HG03066 (cell line): ENCODE measurements around the gene MAP4K4.

Source experiments
- ATAC-seq: cut with Tn5 transposase; IDR thresholded peaks from one replicate; pipeline ENCODE4 v1.9.1; 2021; ENCODE audit warnings: low read depth; ENCODE audit not compliant: unreplicated experiment

Gene MAP4K4

DNA sequence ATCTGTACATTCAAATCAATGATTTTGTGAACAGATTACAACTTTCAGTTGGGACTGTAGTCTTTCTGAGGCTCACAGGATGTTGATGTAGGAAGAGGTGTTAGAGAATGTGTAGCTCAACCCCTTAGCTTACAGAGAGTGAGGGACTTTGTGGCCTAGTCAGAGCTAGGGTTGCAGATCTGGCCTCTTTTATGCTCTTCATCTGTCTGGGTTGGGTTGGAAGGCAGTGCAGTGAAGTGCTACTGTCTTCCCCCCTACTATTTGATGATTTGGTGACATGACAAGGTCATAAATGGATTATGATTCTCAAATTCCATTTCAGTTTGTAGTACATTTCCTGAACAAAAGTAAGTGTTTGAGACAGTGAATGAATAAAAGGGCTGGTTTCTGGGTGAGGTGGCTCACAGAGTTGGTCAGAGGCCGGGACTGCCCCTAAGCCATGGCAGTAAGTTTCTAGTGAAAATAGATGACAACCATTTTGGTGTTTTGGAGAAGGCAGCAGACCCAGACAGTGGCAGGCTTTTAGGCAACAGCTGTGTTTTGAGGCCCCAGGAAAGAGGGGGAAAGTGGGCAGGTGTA, 21.6 kb downstream of the MAP4K4 start:
- no peak for ATAC-seq

DNA sequence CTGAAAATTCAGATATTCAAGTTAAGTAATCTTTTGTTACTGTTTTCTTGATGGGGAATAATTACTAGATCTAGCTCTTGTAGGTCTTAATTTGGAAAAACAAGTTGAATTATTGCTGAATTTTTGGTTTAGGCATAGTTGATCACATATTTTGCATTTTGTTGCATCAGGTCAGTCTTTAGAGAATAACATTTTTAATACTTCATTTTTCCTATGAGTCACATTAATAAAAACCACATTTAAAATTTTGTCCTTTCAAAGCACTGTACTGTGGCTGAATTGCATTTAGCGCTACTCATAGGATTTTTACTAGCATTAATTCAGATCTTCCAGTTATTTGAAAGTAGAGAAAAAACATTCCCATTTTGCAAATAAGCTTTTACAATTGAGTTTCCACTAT, 23.2 kb downstream of the MAP4K4 start:
- ATAC-seq = no peak

DNA sequence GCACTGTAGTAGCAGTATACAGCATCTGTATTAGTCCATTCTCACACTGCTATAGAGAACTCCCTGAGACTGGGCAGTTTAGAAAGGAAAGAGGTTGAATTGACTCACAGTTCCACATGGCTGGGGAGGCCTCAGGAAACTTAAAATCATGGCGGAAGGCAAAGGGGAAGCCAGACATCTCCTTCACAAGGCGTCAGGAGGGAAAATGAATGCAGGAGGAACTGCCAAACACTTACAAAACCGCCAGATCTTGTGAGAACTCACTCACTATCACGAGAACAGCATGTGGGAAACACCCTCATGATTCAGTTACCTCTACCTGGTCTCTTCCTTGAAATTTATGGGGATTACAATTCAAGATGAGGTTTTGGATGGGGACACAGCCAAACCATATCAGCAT, 25.4 kb downstream of the MAP4K4 start:
- no peak for ATAC-seq

DNA sequence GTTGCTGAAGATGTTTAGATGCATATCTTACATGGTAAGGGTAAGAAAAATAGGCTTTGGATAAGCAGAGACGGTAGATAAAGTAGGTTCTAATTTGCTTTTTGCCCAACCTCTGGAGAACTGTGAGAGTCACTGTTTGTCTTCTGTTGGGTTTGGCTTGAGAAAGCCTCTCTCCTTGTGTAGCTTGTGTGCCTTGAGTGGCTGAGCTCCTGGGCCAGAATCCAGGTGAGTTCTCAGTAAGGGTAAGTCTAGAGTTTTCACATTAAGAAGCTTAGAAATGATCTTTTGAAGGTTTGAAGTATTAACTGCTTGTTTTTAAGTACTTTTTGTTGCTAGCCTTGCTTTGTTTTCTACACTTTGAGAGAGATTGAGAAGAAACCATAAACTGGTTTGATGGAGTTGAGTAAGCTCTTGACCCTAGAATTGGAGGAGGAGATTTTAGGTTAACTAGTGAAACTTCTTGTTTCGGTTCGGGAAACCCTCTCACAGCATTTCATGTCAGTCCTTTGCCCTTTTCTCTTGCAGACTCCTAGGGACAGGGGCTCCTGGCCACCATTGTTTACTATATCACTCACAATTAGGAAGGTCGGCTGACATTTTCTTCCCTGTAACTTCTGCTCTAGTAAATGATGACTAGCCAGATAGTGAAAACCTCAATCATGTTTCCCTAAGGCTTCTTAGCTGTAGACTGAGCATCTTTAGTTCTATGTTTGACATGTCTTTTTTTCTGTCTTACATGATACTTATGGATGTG, 26.0 kb downstream of the MAP4K4 start:
- ATAC-seq = no peak

DNA sequence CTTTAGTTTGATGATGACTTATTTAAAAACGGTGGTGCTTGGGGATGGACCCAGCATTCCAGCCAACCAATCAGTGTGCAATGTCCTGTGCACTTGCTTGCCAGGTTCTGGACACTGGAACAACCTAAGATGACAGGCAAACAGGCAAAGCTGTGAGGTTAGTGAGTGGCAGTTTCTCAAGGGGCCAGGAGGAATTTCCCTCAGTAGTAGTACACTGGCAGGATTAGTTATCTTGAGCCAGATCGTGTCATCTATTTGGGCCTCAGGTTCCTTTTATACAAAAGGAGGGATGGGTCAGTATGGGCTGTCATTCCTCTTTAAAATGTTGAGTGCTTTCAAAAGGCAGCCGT, 26.6 kb downstream of the MAP4K4 start:
- ATAC-seq = no peak

DNA sequence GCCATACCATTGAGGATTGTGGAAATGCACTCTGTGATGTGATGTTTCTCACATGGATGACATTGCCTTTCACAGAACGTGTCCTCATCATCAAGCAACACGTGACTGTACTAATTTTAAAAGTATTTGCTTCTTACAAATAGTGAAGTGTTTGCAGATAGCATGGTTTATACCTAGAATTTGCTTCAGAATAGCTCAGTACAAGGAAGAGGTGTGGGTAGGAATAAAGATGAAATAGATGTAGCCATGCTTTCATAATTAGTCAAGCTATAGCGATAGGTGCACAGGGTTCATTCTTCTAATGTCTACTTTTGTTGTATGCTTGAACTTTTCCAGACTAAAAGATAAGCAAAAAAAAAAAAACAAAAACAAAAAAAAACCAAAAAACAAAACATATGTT, 27.5 kb downstream of the MAP4K4 start:
- ATAC-seq = no peak

DNA sequence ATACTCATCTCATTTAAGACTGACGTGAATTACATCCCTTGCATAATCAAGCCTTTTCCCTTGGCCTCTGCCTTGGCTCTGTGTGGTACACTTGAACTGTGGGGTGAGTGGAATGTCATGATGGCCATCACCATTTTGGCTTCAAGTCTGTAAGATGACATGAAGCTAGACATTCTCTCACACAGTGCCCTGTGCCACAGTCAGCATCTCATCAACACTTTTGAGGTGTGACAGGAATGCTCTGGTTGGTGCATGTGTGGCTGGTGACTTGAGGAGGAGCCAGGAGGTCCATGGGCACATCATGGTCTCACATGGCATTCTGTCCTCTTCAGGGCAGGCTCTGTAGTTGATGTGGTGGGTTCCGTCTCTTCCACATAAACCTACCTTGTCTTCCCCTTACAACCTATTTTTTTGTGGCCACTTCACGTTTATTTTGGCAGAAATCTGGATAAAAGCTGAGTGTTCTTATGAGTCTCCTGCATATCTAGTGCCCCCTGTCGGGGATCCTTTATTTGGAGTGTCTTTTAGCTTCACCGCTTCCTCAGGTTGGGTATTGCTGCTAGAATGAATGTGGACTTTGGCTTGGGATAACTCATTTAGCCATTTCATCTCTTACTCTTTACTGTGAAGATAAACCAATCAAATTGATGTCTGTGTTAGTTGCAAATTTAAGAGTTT, 28.1 kb downstream of the MAP4K4 start:
- ATAC-seq = no peak

DNA sequence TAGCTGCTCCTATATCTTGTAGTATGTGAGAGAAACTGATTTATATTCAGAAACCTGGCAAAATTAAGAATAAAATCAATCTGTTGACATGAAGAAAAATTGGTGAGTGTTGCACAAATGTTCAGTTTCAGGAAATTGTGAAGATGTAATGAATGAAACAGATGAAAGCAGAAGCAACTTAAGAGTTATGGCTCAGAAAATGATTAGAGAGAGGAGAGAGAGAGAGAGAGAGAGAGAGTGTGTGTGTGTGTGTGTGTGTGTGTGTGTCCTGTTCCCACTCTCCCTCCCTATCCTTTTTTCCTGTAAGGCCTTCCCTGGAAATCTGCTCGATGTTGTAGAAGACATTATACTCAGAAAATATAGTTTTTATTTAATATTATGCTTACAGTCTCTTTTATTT, 31.4 kb downstream of the MAP4K4 start:
- ATAC-seq = no peak

DNA sequence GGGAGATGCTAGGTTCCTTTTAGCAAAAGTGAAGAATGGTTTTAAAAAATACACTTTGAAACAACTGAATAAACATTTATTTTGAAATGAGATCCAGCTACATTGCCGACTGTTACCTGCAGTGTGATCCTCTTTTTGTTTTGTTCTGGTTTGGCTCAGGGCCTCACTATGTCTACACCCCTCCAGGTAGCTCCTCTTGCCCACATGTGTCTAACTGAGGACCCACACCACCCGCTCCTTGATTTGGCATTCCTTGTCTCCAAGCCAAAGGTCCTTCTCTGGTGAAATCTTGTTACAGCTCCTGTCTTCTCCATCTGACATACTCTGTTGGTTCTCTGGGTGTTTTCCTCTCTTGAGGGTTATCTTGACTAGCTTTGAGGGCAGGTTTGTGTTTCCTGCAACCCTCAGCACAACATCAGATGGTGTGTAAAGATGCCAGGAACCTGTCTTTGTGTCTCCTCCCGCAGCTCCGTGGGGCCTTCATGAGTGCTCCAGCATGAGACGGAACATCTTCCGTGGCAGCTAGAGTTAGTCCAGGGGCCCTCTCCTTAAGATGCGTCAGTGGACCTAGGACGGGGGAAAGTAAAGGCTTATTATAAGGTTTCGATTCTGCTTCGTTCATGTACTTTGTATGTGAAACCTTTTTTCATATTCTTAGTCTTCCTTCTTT, 32.1 kb downstream of the MAP4K4 start:
- ATAC-seq = no peak

DNA sequence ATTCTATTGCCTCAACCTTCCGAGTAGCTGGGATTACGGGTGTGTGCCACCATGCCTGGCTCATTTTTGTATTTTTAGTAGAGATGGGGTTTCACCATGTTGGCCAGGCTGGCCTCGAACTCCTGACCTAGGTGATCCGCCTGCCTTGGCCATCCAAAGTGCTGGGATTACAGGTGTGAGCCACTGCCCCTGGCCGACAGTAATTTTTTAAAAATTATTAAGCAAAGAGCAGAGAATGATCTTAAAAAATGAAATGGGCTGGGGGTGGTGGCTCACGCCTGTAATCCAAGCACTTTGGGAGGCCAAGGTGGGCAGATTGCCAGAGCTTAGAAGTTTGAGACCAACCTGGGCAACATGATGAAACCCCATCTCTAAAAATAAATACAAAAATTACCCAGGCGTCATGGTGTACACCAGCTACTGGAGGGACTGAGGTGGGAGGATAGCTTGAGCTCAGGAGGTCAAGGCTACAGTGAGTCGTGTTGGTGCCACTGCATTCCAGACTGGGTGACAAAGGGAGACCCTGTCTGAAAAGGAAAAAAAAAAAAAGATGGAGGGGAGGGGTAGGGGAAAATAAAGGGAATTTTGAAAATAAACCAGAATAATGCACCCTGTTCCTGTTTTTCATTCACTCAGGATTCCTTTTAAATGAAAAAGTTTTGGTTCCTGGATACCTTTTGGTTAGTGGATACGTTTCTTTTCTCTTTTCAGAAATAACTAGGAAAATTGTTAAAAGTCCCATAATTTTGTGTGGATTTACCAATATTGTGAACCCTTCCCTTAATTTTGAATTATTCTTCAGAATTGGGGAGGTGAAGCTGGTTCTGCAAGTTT, 33.9 kb downstream of the MAP4K4 start:
- no peak for ATAC-seq

DNA sequence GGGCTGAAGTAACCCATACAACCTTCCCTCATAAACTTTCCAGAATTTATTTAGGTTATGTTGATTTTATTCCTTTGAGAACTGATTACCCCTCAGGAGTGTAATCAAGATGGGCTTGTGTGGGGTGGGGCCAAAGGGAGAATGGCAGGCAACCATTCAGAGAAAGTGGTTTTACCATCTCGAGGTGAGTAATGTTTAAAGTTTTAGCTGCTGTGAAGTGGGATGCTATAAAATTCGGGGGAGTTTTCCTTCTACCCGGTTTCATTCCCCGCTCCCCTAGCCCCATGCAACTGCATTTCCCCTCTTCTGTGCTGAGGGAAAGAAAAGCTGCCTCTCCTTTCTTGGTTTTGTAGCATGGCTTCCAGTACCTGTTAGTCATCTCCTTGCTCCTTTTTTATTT, 34.7 kb downstream of the MAP4K4 start:
- ATAC-seq = no peak

DNA sequence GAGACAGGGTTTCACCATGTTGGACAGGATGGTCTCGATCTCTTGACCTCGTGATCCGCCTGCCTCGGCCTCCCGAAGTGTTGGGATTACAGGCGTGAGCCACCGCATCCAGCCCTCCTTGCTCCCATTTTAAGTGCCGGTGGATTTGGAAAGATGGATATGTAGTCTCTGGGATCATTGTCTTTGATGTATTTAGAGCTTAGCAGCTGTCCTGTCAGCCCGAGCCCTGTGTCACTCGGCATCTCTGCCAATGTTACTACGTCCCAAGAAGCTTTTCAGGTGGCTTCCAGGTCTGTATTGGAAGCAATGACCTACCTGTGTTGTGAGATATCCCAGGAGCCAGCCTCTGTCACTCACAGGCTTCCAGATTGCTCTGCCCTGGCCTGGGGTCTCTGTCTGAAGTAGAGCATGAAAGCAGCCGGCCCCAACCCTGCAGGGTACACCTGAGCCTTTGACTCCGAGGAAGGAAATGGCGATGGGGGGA, 35.3 kb downstream of the MAP4K4 start:
- no peak for ATAC-seq

DNA sequence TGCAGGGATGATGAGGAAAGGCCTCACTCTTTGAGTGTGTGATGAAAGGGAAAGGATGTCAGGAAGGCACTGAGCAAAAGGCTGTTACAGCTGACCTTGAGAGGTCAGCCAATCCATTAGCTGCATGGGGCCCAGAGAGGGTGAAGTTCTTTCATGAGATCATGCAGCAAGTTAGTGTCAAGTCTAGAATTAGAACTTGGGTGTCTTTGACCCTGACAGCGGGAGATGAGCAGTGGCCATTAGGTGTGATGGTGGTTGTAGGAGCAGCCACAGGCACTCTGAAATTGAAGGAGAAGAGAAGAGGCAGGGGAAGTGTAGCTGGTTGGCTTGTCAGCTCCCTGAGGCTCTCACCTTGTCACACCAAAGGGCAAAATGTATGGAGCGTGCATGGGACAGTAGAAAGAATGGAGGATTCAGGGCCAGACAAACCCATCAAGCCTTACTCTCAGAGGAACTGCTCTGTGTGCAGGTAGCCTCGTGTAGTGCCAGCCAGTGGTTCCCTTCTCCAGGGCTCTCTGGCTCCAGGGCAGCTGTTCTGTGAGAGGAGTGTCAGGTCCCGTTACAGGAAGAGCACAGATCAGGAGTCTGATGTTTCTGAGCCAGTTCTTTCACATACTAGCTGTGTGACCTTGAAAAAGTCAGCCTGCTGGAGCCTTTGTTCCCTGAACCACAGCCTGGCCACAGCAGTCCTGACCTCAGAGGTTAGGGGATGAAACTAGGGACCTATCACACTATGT, 35.9 kb downstream of the MAP4K4 start:
- ATAC-seq = no peak

DNA sequence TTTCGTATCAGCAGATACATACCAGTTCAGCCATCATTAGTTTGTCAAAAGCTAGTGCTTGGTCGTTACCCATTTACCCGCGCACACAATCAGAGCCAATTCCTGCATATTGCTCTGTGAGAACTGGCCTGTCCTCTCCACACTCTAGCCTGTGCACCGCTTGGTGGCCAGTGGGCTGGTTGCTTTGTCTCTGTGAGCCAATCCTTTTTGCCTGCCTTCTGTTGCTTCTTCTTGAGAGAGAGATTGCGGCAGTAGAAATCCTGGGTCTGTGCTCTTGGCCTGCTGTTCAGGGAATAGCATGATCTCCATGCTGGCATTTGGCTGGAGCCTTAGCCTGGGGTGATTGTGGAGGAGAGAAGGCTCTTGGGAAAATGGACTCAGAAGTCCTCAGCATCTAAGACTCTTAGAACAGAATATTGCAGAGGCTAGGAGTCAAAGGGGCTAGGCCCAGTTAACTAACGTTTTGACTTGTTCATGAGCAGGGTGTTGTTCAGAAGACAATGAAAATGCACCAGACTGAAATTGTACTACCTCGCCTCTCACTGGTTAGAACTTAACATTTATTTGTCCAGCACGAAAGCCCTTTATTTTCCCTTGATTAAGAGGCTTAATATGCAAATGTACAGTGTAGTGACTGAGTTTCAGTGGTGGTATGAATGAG, 37.1 kb downstream of the MAP4K4 start:
- no peak for ATAC-seq

DNA sequence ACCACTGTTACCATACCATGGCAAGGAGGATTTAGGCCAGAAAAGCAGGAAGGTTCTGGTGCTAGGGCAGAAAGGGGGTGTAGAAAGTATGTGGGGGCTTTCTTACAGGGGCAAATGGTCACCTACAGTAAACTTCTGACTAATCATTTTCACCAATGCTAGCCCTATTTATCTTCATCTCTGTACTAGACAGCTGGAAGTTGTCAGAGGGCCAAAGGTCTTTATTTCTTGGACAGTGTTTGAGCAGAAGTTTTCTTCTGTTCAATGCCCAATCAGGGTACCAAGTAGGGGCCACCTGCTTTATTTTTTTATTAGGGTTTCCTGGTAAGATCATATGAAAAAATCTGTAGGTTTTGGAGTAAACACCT, 37.6 kb downstream of the MAP4K4 start:
- ATAC-seq = no peak

DNA sequence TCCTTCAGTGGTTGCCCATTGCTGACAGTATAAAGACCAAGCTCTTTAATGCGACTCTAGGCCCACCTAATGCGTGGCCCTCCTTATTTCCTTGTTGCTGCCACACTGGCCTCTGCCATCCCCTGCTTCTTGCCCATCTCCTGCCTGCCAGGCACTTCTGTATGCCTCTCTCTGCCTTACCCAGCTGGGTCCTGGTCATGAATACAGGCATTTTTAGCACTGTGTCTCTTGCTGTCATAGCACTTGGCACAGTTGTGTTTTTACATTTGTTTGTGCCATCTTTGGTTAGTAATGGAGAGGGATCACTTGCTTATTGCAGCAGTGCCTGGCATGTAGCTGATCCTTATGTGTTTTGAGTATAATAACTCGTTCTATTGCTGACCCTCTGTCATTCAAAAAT, 38.7 kb downstream of the MAP4K4 start:
- ATAC-seq = no peak

DNA sequence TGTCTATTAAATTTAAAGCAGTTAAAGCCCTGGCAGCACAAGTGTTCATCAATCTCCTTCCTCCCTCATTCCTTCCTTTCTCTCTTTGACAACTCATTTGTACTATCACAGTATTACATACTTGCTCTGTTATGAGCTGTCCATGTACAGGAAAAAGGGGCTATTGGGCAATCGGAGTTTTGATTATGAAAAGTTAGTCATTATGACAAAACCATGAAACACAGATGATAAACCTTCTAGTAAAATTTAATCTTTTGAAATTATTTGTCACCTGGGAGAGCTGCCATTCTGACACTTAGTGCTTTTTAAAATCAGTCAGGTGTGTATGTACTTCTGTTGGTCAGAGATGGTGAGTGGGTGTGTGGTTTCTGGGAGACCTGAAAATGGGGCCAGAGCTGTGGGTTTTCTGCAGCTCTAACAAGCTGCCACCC, 39.4 kb downstream of the MAP4K4 start:
- ATAC-seq = no peak

DNA sequence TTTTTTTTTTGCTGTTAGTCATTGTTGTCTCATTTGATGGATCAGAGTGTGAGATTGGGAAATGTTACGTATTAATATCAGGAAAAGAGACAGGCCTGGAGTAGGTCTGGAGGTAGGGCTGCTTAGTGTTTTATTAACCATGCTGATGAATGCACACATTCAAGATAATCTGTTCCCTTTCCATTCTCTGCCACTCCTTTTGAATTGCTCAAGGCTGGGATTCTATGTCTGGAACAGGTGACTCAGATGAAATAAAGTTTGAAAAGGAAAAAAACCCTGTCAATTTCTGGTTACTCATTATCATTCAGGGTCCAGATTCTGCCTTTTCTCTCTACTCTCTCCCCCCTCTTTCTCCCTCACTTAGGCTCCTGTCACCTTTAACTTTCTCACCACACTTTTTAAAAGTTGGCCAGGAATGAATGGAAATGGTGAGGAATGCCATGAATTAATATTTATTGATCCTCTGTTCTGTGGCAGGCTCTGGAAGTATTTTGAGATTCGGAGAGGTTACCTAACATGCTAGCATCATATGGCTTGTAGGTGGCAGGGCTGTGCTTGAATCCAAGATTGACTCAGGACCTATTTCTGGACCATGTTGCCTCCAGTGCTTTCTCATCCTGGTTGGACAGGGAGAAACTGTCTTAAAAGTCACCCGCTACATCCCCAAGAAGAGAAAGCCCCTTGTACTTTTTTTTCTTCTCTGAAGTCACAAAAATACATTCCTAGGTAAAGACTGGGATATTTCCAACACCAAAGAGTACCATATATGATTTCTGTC, 40.2 kb downstream of the MAP4K4 start:
- ATAC-seq = no peak

DNA sequence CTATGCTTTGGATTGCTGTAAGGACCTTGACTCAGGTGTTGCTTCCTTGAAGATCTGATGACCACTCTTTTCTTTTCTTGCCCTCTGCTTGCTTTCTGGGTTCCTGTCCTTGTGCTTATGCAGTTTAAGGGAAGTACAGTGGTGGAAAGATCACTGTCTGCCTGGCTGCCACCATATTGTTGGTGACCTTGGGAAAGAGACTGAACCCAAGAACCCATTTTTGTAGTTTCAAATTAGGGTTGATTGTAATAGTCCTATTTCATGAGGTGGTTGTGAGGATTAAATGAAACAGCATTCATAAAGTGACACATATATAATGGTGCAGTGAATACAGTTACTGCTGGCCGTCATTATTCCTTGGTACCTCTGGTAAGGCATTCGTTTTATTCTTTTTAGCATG, 41.1 kb downstream of the MAP4K4 start:
- ATAC-seq = no peak
